K562 (cell line): ENCODE data around the gene SNAPC2. TPM values are rescaled to one million over a fixed set of nuclear protein-coding genes. Genes with fewer than 3 reads are reported as not detected.

Source experiments
- CSDE1 ChIP-seq, 2 experiments: fragments of 450-650 bp; IDR thresholded peaks; 2 replicates each; pipeline ENCODE4 v1.6.1; 2016; ENCODE audit warnings: mild to moderate bottlenecking in 1 of 2
- DIDO1 ChIP-seq: fragments of 450-650 bp; IDR thresholded peaks from 2 replicates; pipeline ENCODE4 v1.6.1; 2016; ENCODE audit warnings: low read depth, missing biosample characterization, missing genetic modification characterization
- EP300 ChIP-seq: IDR thresholded peaks from 2 replicates; pipeline ENCODE4 v1.6.1; 2012; ENCODE audit warnings: low read length, improper control_type of control experiment
- GABPB1 ChIP-seq: sonication (generic); formaldehyde crosslinking; IDR thresholded peaks from 2 replicates; pipeline ENCODE4 v1.8.0; 2022; ENCODE audit warnings: mild to moderate bottlenecking, missing genetic modification reagents
- HDAC3 ChIP-seq: fragments of 450-650 bp; IDR thresholded peaks from 2 replicates; pipeline ENCODE4 v1.6.1; 2018; ENCODE audit warnings: borderline replicate concordance, mild to moderate bottlenecking, moderate library complexity; ENCODE audit not compliant: partially characterized antibody
- NCOR1 ChIP-seq: fragments of 450-650 bp; IDR thresholded peaks from 2 replicates; pipeline ENCODE4 v1.6.1; 2016; ENCODE audit warnings: mild to moderate bottlenecking, moderate library complexity
- POLR2G ChIP-seq: fragments of 200-400 bp; formaldehyde crosslinking; IDR thresholded peaks from 2 replicates; pipeline ENCODE4 v1.6.1; 2017; ENCODE audit warnings: low read depth, mild to moderate bottlenecking, antibody characterized with exemption, low read length, moderate library complexity
- RBM22 ChIP-seq: fragments of 200-400 bp; formaldehyde crosslinking; IDR thresholded peaks from 2 replicates; pipeline ENCODE4 v1.6.1; 2018; ENCODE audit warnings: low read length, low read depth; ENCODE audit not compliant: poor library complexity, severe bottlenecking
- TRIM28 ChIP-seq: fragments of 450-650 bp; IDR thresholded peaks from 2 replicates; pipeline ENCODE4 v1.6.1; 2017
- ZBTB7A ChIP-seq: IDR thresholded peaks from 2 replicates; pipeline ENCODE4 v1.6.1; 2011; ENCODE audit warnings: low read depth, mild to moderate bottlenecking, low read length, moderate library complexity, borderline replicate concordance; ENCODE audit not compliant: control insufficient read depth
- ZNF384 ChIP-seq: IDR thresholded peaks from 2 replicates; pipeline ENCODE4 v1.6.1; 2012; ENCODE audit warnings: low read depth, low read length, improper control_type of control experiment
- polyA plus RNA-seq, 8 experiments: library from polyadenylated mRNA; depleted of rRNA in 4 of 8; stranded (reverse) in 5 of 8; unstranded in 3 of 8; fragments of >200 nt; fragmentation: Nextera tagmentation in 2 of 8; fragmentation: Illumina TruSeq in 1 of 8; extraction: Ambion mirVana in 2 of 8; extraction: Trizol in 1 of 8; gene quantifications; 2 replicates each; pipeline versions ENCODE4 v1.2.1 to v1.2.3, GENCODE V29; 2011 to 2014; ENCODE audit warnings: inconsistent platforms in 1 of 8, missing spikeins in 1 of 8
- total RNA-seq, 7 experiments: library from RNA; depleted of rRNA in 6 of 7; stranded (reverse); fragments of >200 nt in 6 of 7; fragmentation: Illumina TruSeq in 2 of 7; extraction: Trizol in 2 of 7; gene quantifications; 2 replicates each; pipeline versions ENCODE4 v1.2.1 to v1.2.3, GENCODE V29; 2011 to 2021; ENCODE audit warnings: low replicate concordance in 1 of 7
- TF ChIP-seq, protein P1 (sequence below), 2 experiments: fragments of 450-650 bp; formaldehyde crosslinking in 1 of 2; IDR thresholded peaks; 2 replicates each; pipeline versions ENCODE4 v1.4.0 to v1.6.1; 2014 to 2020; ENCODE audit warnings: mild to moderate bottlenecking in 2 of 2, borderline replicate concordance in 1 of 2, low read depth in 1 of 2
- TF ChIP-seq, protein P2 (sequence below): sonication (generic); formaldehyde crosslinking; IDR thresholded peaks from 2 replicates; pipeline ENCODE4 v1.9.0; 2022; ENCODE audit warnings: mild to moderate bottlenecking, missing genetic modification reagents
- TF ChIP-seq, protein P3 (sequence below): sonication (generic); IDR thresholded peaks from 2 replicates; pipeline ENCODE4 v1.6.1; 2016
- TF ChIP-seq, protein P4 (sequence below), 3 experiments: fragments of 200-800 bp in 1 of 3; sonication (Bioruptor generic) in 1 of 3; sonication (generic) in 1 of 3; formaldehyde crosslinking in 1 of 3; IDR thresholded peaks; 2 replicates each; pipeline versions ENCODE4 v1.6.1 to v1.8.0; 2016 to 2022; ENCODE audit warnings: mild to moderate bottlenecking in 2 of 3, missing compliant biosample characterization in 2 of 3, missing genetic modification characterization in 2 of 3, missing genetic modification reagents in 1 of 3

Gene SNAPC2
- total and polyA plus RNA-seq, 9 of the 15 experiments (the other 6 are each of a cell fraction or from before 2014, with no cell fraction given) = 0.59 to 45.1 (median 15.3) TPM

DNA sequence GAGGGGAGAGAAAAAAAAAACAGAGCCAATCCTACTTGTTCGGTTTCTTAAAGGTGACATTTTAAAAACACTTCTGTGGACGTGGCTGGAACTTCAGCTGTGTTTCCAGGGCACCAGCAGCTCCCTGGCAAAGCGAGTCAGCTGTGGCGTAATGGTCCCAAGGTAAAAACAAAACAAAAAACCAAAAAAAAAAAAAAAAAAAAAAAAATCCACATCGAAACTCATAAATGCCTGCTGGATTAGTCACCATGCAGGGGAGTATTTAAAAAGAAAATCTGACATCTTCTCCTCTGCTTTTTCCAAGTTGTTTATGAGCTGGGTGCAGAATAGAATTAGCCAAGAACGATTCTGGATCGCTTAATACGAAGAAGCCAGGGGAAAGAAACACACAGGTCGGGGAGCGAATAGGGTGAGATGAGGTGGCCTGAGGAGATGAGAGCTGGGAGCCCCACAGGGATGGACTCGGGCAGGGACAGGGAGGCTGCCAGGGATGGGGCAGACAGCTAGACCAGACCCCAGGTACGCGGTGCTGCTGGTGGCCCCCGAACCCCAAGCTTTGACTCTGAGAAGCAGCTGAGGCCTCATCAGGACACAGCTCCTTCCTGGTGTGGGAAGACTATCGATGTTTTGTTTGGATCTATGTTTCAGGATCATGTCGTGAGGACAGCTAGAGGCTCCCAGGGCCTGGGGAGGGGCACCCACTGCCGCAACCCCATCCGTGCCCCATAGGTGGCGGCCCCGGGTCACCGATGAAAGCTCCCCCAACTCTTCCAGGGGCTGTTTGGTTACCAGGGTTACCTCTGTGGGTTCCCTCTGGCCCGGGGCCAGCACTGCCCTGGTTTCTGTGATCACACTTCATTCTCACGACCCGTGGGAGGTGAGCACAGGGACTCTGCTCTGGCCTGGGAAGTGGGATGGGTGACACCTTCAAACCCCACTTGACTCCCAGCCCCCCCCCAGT, 8.9 kb downstream of the SNAPC2 start (continued):
- TF ChIP-seq, protein P1, sequence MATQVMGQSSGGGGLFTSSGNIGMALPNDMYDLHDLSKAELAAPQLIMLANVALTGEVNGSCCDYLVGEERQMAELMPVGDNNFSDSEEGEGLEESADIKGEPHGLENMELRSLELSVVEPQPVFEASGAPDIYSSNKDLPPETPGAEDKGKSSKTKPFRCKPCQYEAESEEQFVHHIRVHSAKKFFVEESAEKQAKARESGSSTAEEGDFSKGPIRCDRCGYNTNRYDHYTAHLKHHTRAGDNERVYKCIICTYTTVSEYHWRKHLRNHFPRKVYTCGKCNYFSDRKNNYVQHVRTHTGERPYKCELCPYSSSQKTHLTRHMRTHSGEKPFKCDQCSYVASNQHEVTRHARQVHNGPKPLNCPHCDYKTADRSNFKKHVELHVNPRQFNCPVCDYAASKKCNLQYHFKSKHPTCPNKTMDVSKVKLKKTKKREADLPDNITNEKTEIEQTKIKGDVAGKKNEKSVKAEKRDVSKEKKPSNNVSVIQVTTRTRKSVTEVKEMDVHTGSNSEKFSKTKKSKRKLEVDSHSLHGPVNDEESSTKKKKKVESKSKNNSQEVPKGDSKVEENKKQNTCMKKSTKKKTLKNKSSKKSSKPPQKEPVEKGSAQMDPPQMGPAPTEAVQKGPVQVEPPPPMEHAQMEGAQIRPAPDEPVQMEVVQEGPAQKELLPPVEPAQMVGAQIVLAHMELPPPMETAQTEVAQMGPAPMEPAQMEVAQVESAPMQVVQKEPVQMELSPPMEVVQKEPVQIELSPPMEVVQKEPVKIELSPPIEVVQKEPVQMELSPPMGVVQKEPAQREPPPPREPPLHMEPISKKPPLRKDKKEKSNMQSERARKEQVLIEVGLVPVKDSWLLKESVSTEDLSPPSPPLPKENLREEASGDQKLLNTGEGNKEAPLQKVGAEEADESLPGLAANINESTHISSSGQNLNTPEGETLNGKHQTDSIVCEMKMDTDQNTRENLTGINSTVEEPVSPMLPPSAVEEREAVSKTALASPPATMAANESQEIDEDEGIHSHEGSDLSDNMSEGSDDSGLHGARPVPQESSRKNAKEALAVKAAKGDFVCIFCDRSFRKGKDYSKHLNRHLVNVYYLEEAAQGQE (IDR thresholded peaks at IDR 0.05; ENCODE audit: borderline replicate concordance) = 0 out of 2 replicates have a peak, but pooled peaks have one; percentile 16
- TF ChIP-seq, protein P1 (CRISPR knock-in tag; IDR thresholded peaks at IDR 0.05; ENCODE audit: low read depth) = no peak
- TF ChIP-seq TRIM28 (no peak), HDAC3 (no peak), ZBTB7A (peak; percentile 48; the same call in 1 of the 2 replicates), GABPB1 (CRISPR knock-in tag) (no peak), NCOR1 (no peak), ZNF384 (0 out of 2 replicates have a peak, but pooled peaks have one; percentile 19), DIDO1 (no peak), POLR2G (peak; percentile 69), EP300 (no peak), CSDE1 (IDR thresholded peaks at IDR 0.05) (no peak), RBM22 (peak; percentile 62)
- TF ChIP-seq, protein P2, sequence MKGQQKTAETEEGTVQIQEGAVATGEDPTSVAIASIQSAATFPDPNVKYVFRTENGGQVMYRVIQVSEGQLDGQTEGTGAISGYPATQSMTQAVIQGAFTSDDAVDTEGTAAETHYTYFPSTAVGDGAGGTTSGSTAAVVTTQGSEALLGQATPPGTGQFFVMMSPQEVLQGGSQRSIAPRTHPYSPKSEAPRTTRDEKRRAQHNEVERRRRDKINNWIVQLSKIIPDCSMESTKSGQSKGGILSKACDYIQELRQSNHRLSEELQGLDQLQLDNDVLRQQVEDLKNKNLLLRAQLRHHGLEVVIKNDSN (CRISPR knock-in tag) = no peak
- TF ChIP-seq, protein P3, sequence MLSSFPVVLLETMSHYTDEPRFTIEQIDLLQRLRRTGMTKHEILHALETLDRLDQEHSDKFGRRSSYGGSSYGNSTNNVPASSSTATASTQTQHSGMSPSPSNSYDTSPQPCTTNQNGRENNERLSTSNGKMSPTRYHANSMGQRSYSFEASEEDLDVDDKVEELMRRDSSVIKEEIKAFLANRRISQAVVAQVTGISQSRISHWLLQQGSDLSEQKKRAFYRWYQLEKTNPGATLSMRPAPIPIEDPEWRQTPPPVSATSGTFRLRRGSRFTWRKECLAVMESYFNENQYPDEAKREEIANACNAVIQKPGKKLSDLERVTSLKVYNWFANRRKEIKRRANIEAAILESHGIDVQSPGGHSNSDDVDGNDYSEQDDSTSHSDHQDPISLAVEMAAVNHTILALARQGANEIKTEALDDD = no peak
- TF ChIP-seq, protein P4, sequence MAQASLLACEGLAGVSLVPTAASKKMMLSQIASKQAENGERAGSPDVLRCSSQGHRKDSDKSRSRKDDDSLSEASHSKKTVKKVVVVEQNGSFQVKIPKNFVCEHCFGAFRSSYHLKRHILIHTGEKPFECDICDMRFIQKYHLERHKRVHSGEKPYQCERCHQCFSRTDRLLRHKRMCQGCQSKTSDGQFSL (CRISPR knock-in tag; IDR thresholded peaks at IDR 0.05) = peak; percentile 89
- TF ChIP-seq, protein P4 (tag; IDR thresholded peaks at IDR 0.05) = peak in 1 of 2 experiments; percentile 75; a peak in 2 of 4 replicates
